Measurements from ENCODE around the gene FUT4. TPM values are rescaled to one million over a fixed set of nuclear protein-coding genes. Genes with fewer than 3 reads are reported as not detected.
A peak's percentile ranks its signal among the peaks of the same experiment; 100 is the strongest.
"Not testable (repeated sequence)": the region's sequence is repeated elsewhere in the genome, so short reads cannot be mapped to it uniquely, and the experiment has no call there.

FUT4 gene
- total RNA-seq: 8.0 and 8.6 TPM in 2 replicates

DNA sequence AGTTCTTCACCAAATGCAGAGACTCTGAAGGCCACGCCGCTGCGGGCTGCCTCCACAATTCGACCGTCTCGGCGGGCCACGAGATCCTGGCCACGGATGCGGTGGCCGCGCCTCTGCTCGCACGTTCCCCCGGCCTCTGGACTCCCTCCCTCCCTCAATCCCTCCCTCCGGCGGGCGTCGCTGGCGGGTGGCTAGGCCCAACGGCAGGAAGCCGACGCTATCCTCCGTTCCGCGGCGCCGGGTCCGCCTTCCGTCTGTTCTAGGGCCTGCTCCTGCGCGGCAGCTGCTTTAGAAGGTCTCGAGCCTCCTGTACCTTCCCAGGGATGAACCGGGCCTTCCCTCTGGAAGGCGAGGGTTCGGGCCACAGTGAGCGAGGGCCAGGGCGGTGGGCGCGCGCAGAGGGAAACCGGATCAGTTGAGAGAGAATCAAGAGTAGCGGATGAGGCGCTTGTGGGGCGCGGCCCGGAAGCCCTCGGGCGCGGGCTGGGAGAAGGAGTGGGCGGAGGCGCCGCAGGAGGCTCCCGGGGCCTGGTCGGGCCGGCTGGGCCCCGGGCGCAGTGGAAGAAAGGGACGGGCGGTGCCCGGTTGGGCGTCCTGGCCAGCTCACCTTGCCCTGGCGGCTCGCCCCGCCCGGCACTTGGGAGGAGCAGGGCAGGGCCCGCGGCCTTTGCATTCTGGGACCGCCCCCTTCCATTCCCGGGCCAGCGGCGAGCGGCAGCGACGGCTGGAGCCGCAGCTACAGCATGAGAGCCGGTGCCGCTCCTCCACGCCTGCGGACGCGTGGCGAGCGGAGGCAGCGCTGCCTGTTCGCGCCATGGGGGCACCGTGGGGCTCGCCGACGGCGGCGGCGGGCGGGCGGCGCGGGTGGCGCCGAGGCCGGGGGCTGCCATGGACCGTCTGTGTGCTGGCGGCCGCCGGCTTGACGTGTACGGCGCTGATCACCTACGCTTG, at the start of gene FUT4:
Gene FUT4, plus strand, starts transcription at position 227 of the 951 bp plus-strand sequence. Its CDS starts 213 bp downstream, at position 440.
- peaks cover 5% of the 10 kb centered on the region for H3K27me3 Mint-ChIP-seq (ENCODE audit: insufficient read depth)
- H3K4me3 Mint-ChIP-seq: peak within 1 kb of the TSS; percentile 98
- H3K36me3 Mint-ChIP-seq (ENCODE audit: low read depth): peaks cover 11% of the 10 kb centered on the region
- H3K9me3 Mint-ChIP-seq: no peaks in the 10 kb centered on the region
- DNase-seq (ENCODE audit: low spot score): peak; percentile 70
- H3K27ac Mint-ChIP-seq: peak within 1 kb of the TSS; percentile 99
- intact Hi-C loops (cut with micrococcal nuclease): loop anchor here (1.0 to 10.0 kb wide), 14 partner anchors 25 to 1347 kb away; partner anchors contain the start of genes ANKRD49, C11orf54, CEP295 and CEP57
- peaks cover 45% of the 10 kb centered on the region for H3K4me1 Mint-ChIP-seq (ENCODE audit: low read depth)

DNA sequence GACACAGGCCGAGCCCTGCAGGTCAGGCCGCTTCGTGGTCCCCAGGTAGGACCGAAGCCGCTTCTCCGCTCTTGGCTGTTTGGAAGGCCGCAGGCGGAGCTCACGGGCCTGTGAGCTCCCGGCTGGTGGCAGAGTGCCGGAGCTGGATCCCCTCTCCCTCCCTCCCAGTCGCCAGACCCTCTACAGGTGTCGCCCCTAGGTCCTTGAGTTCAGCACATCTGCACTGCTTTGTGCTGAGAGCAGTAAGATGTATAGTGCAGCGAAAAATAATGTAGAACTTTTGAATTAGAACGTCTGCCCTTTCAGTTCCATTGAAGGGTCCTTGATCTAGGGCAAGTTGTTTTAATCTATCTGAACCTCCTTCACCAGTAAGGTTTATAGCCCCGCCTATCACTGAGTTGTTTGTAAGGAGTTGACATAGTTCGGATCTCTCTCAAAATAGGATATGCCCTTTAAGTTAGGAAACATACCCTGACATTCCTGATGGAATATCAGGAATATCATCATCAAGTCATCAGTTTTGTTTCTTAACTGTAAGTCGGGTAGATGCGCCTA, 49.5 kb upstream of the FUT4 start:
- Mint-ChIP-seq H3K9me3 (no peaks in the 10 kb centered on the region), H3K27me3 (ENCODE audit: insufficient read depth) (no peaks in the 10 kb centered on the region), H3K36me3 (ENCODE audit: low read depth) (peaks cover 27% of the 10 kb centered on the region), H3K4me3 (peak overlapping the region; percentile 94), H3K4me1 (ENCODE audit: low read depth) (peaks cover 36% of the 10 kb centered on the region), H3K27ac (peak overlapping the region; percentile 92)
- intact Hi-C loops (cut with micrococcal nuclease): loop anchor here (2.0 to 10.0 kb wide), 7 partner anchors 322 to 1297 kb away; partner anchors contain the start of genes CEP295, CWC15, KDM4D and SESN3
- no peak for DNase-seq (ENCODE audit: low spot score)

DNA sequence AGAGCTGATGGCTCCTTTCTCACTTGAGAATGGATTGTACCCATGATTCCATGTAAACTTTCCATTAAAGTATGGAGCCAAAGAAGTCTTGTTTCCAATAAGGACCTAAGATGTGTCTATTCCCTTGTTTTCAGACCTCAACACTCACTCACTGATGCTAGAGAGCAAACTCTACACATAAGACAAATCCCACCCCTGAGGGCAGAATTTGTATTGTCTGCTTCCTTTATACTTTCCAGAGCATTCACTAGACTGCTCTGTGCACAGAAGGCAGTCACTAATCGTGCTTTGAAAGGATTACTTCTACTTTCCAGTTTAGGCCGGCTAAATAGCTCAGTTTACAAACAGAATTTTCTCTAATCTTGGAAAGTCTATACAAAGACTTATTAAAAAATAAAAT, 43.5 kb upstream of the FUT4 start:
- H3K27ac Mint-ChIP-seq: no peak overlapping the region
- no peak overlapping the region for H3K4me3 Mint-ChIP-seq
- DNase-seq (ENCODE audit: low spot score): no peak
- no peaks in the 10 kb centered on the region for H3K9me3 Mint-ChIP-seq
- intact Hi-C loops (cut with micrococcal nuclease): no loop called here
- H3K36me3 Mint-ChIP-seq (ENCODE audit: low read depth): peaks cover 28% of the 10 kb centered on the region
- no peaks in the 10 kb centered on the region for H3K27me3 Mint-ChIP-seq (ENCODE audit: insufficient read depth)
- H3K4me1 Mint-ChIP-seq (ENCODE audit: low read depth): peaks cover 8% of the 10 kb centered on the region

GRCh38 chr11:94501522-94501921, 42.2 kb upstream of the FUT4 start:
- DNase-seq (ENCODE audit: low spot score): no peak
- Mint-ChIP-seq H3K27ac (no peak overlapping the region), H3K36me3 (ENCODE audit: low read depth) (peaks cover 25% of the 10 kb centered on the region), H3K9me3 (no peaks in the 10 kb centered on the region), H3K4me3 (no peak overlapping the region), H3K4me1 (ENCODE audit: low read depth) (no peaks in the 10 kb centered on the region), H3K27me3 (ENCODE audit: insufficient read depth) (no peaks in the 10 kb centered on the region)
- intact Hi-C loops (cut with micrococcal nuclease): no loop called here

GRCh38 chr11:94504689-94505293, 38.9 kb upstream of the FUT4 start:
- peaks cover 16% of the 10 kb centered on the region for H3K27me3 Mint-ChIP-seq (ENCODE audit: insufficient read depth)
- H3K4me3 Mint-ChIP-seq: no peak overlapping the region
- no peak for DNase-seq (ENCODE audit: low spot score)
- no peaks in the 10 kb centered on the region for H3K9me3 Mint-ChIP-seq
- no peak overlapping the region for H3K27ac Mint-ChIP-seq
- H3K4me1 Mint-ChIP-seq (ENCODE audit: low read depth): no peaks in the 10 kb centered on the region
- intact Hi-C loops (cut with micrococcal nuclease): loop anchor here (1.0 kb wide), 5 partner anchors 179 to 1270 kb away; no protein-coding TSS in a partner anchor
- H3K36me3 Mint-ChIP-seq (ENCODE audit: low read depth): peaks cover 11% of the 10 kb centered on the region

- H3K27ac Mint-ChIP-seq; H3K4me3 Mint-ChIP-seq; DNase-seq (ENCODE audit: low spot score); H3K9me3 Mint-ChIP-seq; intact Hi-C loops (cut with micrococcal nuclease); H3K36me3 Mint-ChIP-seq (ENCODE audit: low read depth); H3K4me1 Mint-ChIP-seq (ENCODE audit: low read depth): not testable (repeated sequence)
- peaks cover 31% of the 10 kb centered on the region for H3K27me3 Mint-ChIP-seq (ENCODE audit: insufficient read depth)
These were observed 37.2 kb upstream of the FUT4 start for GRCh38 chr11:94506513-94506912.

- Mint-ChIP-seq H3K36me3 (ENCODE audit: low read depth) (no peaks in the 10 kb centered on the region), H3K9me3 (no peaks in the 10 kb centered on the region), H3K27me3 (ENCODE audit: insufficient read depth) (peaks cover 40% of the 10 kb centered on the region), H3K4me3 (no peak overlapping the region), H3K27ac (no peak overlapping the region), H3K4me1 (ENCODE audit: low read depth) (peaks cover 9% of the 10 kb centered on the region)
- intact Hi-C loops (cut with micrococcal nuclease): no loop called here
- DNase-seq (ENCODE audit: low spot score): no peak
These were observed 36.2 kb upstream of the FUT4 start for GRCh38 chr11:94507485-94507884.

DNA sequence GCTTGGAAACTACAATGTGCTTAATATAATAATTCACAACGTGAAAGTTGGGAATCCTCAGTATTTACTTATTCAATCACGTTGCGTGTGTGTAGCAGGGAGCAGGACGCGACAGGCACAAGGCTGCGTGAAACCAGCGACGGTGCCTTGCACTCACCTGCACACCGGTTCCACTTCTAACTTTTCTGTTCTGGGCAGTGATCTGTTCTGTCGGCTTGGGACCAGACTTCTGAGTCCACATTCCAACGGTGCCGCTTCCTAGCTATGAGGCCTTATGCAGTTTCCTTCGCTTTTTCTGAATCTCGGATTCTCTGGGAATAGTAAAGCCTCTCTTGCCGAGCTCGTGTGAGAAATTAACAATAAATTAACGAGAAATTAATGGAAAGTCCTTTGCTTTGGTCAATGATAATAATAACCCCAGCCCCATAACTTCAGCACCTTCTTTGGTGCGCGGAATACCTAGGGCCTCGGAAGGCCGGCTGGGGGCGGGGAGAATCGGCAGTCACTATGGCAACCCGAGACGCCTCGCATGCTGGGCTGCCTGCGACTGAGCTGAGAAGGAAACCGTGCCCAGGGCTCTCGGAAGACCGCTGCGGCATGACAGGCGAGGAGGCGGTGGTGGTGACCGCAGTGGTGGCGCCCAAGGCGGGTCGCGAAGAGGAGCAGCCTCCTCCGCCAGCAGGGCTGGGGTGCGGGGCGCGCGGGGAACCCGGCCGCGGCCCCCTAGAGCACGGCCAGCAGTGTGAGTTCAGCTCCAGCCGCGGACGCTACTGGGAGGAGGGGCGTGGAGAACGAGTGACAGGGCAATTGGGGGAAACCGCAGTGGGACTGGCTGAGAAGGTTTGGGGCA, 31.6 kb upstream of the FUT4 start, which contains the start of gene C11orf97:
Gene C11orf97, plus strand, starts transcription at position 530 of the 850 bp plus-strand sequence. Its CDS starts 68 bp downstream, at position 598.
- Mint-ChIP-seq H3K27me3 (ENCODE audit: insufficient read depth) (peaks cover 55% of the 10 kb centered on the region), H3K36me3 (ENCODE audit: low read depth) (no peaks in the 10 kb centered on the region), H3K27ac (no peak within 1 kb of the TSS), H3K9me3 (no peaks in the 10 kb centered on the region), H3K4me1 (ENCODE audit: low read depth) (peaks cover 16% of the 10 kb centered on the region), H3K4me3 (peak within 1 kb of the TSS; percentile 40)
- intact Hi-C loops (cut with micrococcal nuclease): loop anchor here (5.0 kb wide), 1 partner anchor 1820 kb away; no protein-coding TSS in a partner anchor
- DNase-seq (ENCODE audit: low spot score): peak; percentile 34

DNA sequence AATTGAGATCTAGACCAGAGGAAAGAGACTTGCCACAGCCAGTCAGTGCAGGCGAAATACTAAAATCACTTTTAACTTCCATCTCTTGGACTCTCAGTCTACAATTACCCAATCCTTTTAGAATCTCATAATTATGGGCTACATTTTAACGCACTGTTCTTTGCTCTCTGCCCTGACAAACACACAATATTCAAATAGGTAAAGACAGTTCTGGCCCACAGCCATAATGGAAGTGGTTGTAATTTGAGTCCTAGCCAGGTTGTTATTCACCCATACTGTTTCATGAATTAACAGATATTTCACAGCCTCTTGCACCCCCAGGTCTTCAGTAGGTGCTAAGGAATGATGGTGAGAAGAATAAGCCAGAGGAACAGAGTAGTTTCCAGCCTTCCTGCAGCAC, 30.6 kb upstream of the FUT4 start:
- H3K36me3 Mint-ChIP-seq (ENCODE audit: low read depth): no peaks in the 10 kb centered on the region
- H3K4me1 Mint-ChIP-seq (ENCODE audit: low read depth): peaks cover 16% of the 10 kb centered on the region
- no peaks in the 10 kb centered on the region for H3K9me3 Mint-ChIP-seq
- H3K27ac Mint-ChIP-seq: no peak overlapping the region
- DNase-seq (ENCODE audit: low spot score): no peak
- intact Hi-C loops (cut with micrococcal nuclease): loop anchor here (5.0 kb wide), 1 partner anchor 1821 kb away; no protein-coding TSS in a partner anchor
- no peak overlapping the region for H3K4me3 Mint-ChIP-seq
- H3K27me3 Mint-ChIP-seq (ENCODE audit: insufficient read depth): peaks cover 54% of the 10 kb centered on the region

GRCh38 chr11:94515398-94515797, 28.3 kb upstream of the FUT4 start:
- H3K36me3 Mint-ChIP-seq (ENCODE audit: low read depth): no peaks in the 10 kb centered on the region
- no peak overlapping the region for H3K27ac Mint-ChIP-seq
- peaks cover 45% of the 10 kb centered on the region for H3K27me3 Mint-ChIP-seq (ENCODE audit: insufficient read depth)
- intact Hi-C loops (cut with micrococcal nuclease): loop anchor here (5.0 kb wide), 1 partner anchor 362 kb away; no protein-coding TSS in a partner anchor
- DNase-seq (ENCODE audit: low spot score): no peak
- no peaks in the 10 kb centered on the region for H3K9me3 Mint-ChIP-seq
- H3K4me3 Mint-ChIP-seq: no peak overlapping the region
- H3K4me1 Mint-ChIP-seq (ENCODE audit: low read depth): peaks cover 16% of the 10 kb centered on the region

DNA sequence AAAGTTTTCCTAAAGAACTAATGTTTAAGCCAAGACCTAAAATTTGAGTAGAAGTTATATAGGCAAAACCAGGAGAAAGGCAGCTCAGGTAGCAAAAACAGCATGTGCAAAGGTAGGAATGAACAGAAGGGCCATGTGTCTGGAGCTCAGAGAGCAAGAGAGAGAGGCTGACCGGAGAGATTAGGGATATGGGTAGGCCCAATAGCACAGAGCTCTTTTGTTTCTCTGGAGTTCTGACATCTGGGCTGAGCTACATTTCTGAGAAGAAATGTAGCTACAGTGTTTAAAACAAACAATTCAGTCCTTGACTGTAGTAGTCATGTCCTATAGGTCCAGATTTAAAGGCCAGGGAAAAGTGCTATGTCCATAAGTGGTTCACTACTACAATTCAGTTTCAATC, 27.0 kb upstream of the FUT4 start:
- Mint-ChIP-seq H3K4me1 (ENCODE audit: low read depth) (peaks cover 15% of the 10 kb centered on the region), H3K27me3 (ENCODE audit: insufficient read depth) (peaks cover 32% of the 10 kb centered on the region), H3K9me3 (no peaks in the 10 kb centered on the region), H3K27ac (no peak overlapping the region), H3K4me3 (no peak overlapping the region), H3K36me3 (ENCODE audit: low read depth) (no peaks in the 10 kb centered on the region)
- no peak for DNase-seq (ENCODE audit: low spot score)
- intact Hi-C loops (cut with micrococcal nuclease): loop anchor here (5.0 kb wide), 1 partner anchor 361 kb away; no protein-coding TSS in a partner anchor

DNA sequence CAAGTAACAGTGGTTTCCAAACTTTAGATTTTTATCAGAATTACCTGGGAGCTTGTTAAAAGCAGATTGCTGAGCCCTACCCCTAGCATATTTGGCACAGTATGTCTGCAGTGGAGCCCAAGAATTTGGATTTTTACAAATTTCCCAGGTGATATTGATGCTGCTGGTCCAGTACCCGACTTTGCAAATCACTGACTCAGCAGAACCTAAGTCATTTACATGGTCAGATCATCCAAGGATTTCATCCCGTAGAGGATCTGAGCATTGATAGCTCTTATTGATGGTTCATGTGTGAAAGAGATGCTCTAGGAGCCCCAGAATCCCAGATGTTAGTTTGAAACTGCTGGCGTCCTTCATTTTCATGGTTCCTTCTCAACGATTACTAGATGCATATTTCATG, 25.4 kb upstream of the FUT4 start:
- Mint-ChIP-seq H3K9me3 (no peaks in the 10 kb centered on the region), H3K27ac (no peak overlapping the region), H3K4me1 (ENCODE audit: low read depth) (peaks cover under 1% of the 10 kb centered on the region), H3K36me3 (ENCODE audit: low read depth) (no peaks in the 10 kb centered on the region), H3K4me3 (no peak overlapping the region), H3K27me3 (ENCODE audit: insufficient read depth) (peaks cover 25% of the 10 kb centered on the region)
- DNase-seq (ENCODE audit: low spot score): no peak
- intact Hi-C loops (cut with micrococcal nuclease): loop anchor here (2.0 to 5.0 kb wide), 2 partner anchors 359 to 1909 kb away; no protein-coding TSS in a partner anchor

All from activated T-helper 1 cell treated with anti-CD3 and anti-CD28 coated beads, Interleukin-12 subunit alpha, Interleukin-12 subunit beta, Interleukin-2, Interleukin-4 antibody, amounts not matched to agents 30 ng/mL and 10 ng/mL and 1 ng/mL, durations not matched to agents 14 hours and 24 hours and 36 hours (primary cell).